ENCODE data around the gene EIF2B1.

DNA sequence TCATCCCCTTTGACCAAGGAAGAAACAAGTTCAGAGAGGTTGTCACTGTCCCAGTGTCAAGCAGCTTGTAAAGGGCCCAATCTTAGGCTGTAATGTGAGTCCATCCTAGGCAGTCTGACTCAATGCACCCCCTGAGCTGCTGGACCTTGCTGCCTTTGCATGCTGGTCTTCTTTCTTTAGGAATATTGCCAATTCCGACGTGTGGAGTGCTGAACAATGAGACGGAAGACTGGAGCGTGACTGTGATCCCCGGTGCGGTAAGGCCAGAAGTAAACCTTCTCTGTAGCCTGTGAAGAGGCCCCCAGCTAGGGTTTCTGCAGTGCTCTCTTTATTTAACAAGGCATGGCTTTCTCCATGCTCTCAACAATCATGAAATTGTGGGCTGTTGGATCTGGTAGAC lies 38.4 kb upstream of the EIF2B1 start:
- no peak for TF ChIP-seq ZNF274 (IDR thresholded peaks at IDR 0.05; ENCODE audit: low read depth, low read length)
- no peak for TF ChIP-seq SUZ12 (IDR thresholded peaks at IDR 0.05; ENCODE audit: extremely low read depth, insufficient read depth, insufficient read length)
- no peak for TF ChIP-seq YY1 (IDR thresholded peaks at IDR 0.05; ENCODE audit: insufficient read depth, insufficient read length)

All from NT2/D1 (cell line).